H1 (cell line): ENCODE results near the gene GNA12. TPM values are rescaled to one million over a fixed set of nuclear protein-coding genes. Genes with fewer than 3 reads are reported as not detected.

Experiments
- CHD1 ChIP-seq: IDR thresholded peaks from 2 replicates; pipeline ENCODE4 v1.6.1; 2012; ENCODE audit warnings: low read depth, low read length, improper control_type of control experiment
- CREB1 ChIP-seq: IDR thresholded peaks from 2 replicates; pipeline ENCODE4 v1.6.1; 2012; ENCODE audit warnings: inconsistent platforms
- SP2 ChIP-seq: IDR thresholded peaks from 2 replicates; pipeline ENCODE4 v1.6.1; 2012; ENCODE audit warnings: mild to moderate bottlenecking, low read length, inconsistent platforms
- TAF1 ChIP-seq: IDR thresholded peaks from 2 replicates; pipeline ENCODE4 v1.6.1; 2011; ENCODE audit warnings: mild to moderate bottlenecking, low read depth, low read length
- polyA plus RNA-seq, 7 experiments: library from polyadenylated mRNA; depleted of rRNA in 3 of 7; stranded (reverse) in 5 of 7; unstranded in 2 of 7; fragments of >200 nt in 5 of 7; fragments of 200-250 nt in 2 of 7; gene quantifications; 1 replicate in 5 of 7; 2 replicates in 1 of 7; 4 replicates in 1 of 7; pipeline versions ENCODE4 v1.2.1 to v1.2.3, GENCODE V29; 2011 to 2013; ENCODE audit warnings: missing spikeins in 2 of 7, mixed read lengths in 2 of 7
- total RNA-seq: library from RNA; stranded (reverse); fragmentation: NEBNext Ultra II Directional; extraction: Animal tissue kit (Norgen Biotek cat#: 25700); gene quantifications from 2 replicates; pipeline ENCODE4 v1.2.1, GENCODE V29; 2021

Gene GNA12
- total and polyA plus RNA-seq, 2 of the 8 experiments (the other 6 are each of a cell fraction or from before 2014, with no cell fraction given), result 96.5 to 109 TPM

GRCh38 chr7:2810682-2811415 lies 33.3 kb downstream of the GNA12 start (continued):
- TF ChIP-seq CHD1 (no peak), TAF1 (no peak), SP2 (no peak), CREB1 (no peak)
